Left renal cortex interstitium (tissue), 4 donors: ENCODE results near the gene TBC1D22A. TPM values are rescaled to one million over a fixed set of nuclear protein-coding genes. Genes with fewer than 3 reads are reported as not detected.

Experiments used
- DNase-seq, 4 donors: peaks; one replicate each; pipeline ENCODE4 v3.0.0-alpha.2; 2013; ENCODE audit warnings: low read depth in 4 of 4, low spot score in 2 of 4, missing footprints in 1 of 4
- polyA plus RNA-seq, 4 donors: library from polyadenylated mRNA; unstranded; fragments of 120-200 nt; gene quantifications; one replicate each; pipeline ENCODE4 v1.2.1, GENCODE V29; 2013; ENCODE audit not compliant: insufficient read length in 4 of 4

TBC1D22A gene
- polyA plus RNA-seq, 4 donors, result 17.1 to 19.2 (median 18.4) TPM

DNA sequence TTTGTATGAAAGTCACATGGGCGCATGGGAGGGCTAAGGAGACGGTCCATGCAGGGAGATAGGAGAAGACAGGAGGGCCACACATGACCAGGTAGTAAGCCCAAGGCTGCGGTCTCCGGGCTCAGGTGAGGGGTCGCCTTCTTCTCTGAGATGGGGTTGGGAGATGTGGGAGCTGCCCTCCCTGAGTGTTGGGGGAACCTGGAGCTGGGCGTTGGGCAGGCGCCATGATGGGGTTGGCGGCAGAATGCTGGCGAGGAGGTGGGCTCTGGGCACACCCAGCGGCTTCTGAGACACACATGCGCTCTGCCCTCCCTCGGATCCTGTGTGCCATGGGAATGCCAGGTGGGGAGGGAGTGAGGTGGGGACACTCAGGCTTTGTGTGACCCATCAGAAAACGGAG is 254.8 kb downstream of the TBC1D22A start:
- DNase-seq, result no peak

DNA sequence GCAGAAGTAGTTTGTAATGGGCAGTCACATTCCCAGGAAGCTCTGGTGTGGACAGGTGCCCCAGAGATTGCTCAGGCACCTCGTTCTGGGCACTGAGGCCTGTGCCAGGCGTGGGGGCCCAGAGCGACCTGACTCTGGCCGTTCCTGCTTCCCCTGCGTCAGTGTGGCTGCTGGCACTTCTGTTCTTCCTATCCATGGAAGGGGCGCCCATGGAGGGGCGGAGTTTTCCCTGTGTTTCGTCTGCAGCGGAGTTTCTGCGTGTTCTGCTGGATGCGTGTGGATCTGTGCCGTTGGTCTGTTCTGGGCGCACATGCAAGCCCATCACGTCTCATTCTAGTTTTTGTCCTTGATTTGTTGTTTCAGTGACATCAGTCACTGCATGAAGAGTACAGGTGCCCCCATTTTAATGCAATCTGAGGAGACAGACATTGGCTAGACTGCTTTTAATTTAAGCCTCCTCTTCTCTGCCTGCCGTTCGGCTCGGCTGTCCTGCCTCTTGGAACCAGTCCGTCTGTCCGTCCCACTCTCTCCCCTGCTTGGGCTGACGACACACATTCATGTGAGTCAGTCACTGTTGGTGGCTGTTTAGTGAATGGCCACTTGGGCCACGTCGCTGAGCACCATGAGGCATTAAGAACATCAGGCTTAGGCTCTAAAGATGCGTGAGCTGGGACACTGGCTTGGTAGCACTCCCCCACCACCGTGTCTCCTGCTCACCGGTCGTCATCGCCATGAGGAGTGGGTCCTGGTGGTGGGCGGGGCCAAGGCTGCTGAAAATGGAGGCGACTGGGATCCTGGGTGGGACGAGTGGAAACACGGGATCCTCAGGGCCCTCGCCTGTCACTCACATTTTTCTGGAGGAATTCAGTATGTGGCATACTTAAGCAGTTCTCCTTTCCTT is 255.8 kb downstream of the TBC1D22A start:
- no peak for DNase-seq

DNA sequence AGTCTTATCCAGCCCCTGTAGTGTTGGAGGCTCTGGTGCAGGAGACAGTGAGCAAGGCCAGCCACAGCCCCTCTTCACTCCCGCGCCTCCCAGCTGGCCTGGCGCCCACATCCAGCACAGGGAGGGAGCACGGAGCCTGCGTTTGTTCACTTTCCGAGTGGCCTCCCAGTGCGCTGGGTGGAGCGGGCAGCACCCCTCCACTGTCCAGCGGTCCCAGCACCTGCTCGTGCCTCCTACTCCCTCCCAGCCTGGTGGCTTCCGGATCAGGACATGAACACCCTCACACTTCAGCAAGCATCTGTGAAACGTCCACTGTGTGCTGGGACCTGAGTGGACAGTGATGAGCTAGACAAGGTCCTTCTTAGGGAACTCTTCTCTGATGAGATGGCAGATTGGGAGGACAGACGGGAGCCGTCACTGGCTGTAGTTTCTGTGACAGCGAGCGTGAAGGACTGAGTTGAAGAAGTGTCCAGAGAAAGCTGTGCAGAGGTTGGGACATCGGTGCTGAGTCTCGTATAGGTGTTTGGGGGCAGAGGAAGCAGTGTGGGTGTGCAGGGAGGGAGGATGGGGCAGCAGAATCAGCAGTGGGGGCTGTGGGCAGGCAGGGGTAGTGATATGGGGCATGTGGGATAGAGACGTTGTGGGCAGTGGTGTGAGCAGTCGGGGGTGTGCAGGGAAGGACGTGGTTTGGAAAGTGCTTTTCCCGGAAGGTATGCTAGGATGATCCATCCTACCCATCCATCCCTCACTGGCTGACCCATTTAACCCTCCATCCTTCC is 256.8 kb downstream of the TBC1D22A start:
- no peak for DNase-seq

- no peak for DNase-seq
Observed at GRCh38 chr22:47020166-47020565, 257.7 kb downstream of the TBC1D22A start.

- no peak for DNase-seq
Observed at GRCh38 chr22:47021371-47022074, 259.1 kb downstream of the TBC1D22A start.

DNA sequence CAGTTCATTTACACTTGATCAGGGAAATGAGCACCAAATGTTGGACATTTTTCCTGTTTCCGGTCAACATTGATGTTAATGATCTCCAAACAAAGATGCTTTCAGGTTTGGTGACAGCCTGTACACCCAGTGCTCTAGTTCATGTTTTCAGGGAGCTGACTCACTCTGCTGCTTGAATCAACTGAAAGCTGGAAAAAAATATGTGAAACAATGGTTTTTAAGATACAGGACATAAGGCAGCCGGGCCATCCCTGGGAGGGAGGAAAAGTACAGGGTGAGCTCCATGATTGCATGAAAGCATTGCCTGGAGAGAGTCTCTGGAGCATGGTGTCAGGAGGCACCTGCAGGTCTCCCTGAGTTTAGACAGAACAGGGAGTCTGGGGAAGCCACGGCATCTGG is 259.6 kb downstream of the TBC1D22A start:
- DNase-seq, result no peak

DNA sequence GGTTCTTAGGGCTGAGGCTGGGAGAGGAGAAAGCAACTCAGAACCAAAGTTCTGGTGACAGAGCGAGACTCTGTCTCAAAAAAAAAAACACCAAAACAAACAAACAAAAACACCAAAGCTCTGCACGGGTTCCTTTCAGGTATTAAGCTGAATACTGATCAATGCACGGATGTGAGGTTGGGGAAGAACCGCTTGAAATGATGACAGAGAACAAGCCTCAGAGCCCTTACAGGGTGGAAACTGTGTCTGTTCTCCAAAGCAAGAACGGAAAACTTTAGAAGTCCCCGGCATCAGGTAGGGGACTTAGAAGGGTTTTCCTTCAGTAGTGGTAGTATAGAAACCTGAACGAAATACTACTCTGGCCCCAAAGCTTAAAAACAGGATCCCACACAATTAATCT is 260.0 kb downstream of the TBC1D22A start:
- DNase-seq, result no peak

GRCh38 chr22:47023871-47024270 is 261.4 kb downstream of the TBC1D22A start:
- DNase-seq, result no peak

GRCh38 chr22:47027766-47028165 is 265.3 kb downstream of the TBC1D22A start:
- no peak for DNase-seq

DNA sequence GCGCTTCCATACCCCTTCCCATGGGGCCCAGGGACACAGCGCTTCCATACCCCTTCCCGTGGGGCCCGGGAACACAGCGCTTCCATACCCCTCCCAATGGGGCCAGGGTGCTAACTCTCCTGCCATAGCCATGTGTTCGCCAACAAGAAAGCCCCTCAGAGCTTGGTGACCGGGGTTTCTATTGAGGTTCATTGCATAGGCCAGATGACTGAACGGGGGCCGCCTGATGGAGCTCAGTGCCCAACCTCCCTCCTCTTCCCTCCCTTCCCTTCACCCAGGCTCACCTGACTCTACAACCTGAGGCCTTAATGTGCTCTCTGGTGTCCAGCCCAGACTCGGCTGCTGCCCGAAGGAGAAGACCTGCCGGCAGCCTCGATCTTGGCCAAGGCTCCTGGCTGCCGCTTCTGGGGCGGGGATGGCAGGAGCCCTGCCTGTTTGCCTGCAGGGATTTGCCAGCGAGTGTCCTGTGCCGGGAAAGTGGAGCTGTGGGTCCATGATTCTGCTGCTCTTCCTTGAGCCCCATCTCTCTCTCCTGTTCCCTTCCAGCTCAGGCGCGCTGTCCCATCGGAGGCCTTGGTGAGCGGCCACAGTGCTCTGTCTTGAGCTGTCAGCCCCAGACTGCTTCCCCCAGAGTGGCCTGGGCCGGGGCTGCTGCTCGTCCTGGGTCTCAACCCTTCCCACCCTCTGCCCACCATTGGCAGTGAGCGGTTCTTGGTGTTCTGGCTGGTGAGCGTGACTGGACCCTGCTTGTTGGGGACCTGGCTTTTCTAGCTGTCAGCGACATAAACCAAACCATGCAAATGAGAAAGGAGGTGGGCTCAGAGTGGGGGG is 267.0 kb downstream of the TBC1D22A start:
- DNase-seq, result no peak

- DNase-seq, result no peak
Observed at GRCh38 chr22:47030143-47030661, 267.8 kb downstream of the TBC1D22A start.

DNA sequence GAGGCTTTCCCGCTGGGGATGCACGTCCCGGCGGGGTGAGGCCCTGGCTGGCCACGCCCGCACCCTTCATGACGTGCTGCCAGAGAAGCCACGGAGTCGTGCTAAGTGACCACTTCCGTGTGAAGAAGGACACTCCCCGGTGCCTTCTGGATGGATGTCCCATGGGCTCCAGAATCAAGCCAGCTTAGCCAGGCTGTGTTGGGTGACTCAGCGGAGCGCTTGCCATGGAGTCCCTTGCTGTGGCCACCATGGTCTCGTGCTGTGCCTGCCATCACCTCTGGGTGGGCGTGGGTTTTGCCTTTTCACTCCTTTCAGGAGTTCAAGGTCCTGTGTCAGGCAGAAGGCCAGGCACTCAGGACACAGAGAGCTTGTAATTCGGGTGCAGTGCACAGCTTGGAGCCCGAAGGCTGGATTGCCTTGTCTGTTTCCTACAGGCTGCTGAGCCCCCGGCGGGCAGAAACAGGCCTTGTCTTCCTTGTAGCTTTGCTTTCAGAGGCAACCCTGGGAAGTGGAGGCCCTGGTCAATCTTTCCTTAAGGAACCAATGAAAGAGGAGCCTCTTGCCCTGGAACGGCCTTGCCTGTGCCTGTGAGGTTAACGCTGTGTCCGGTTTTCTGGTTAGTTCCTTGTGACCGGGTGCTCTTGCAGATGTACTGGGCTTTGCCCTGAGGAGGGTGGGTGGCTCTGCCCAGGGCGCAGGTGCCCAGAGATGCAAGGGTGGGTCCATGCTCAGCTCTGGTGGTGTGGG is 268.6 kb downstream of the TBC1D22A start:
- DNase-seq, result no peak

- no peak for DNase-seq
Observed at GRCh38 chr22:47031628-47031915, 269.1 kb downstream of the TBC1D22A start.

GRCh38 chr22:47032091-47032943 is 269.9 kb downstream of the TBC1D22A start:
- DNase-seq, result no peak

GRCh38 chr22:47032956-47033647 is 270.7 kb downstream of the TBC1D22A start:
- DNase-seq, result no peak

DNA sequence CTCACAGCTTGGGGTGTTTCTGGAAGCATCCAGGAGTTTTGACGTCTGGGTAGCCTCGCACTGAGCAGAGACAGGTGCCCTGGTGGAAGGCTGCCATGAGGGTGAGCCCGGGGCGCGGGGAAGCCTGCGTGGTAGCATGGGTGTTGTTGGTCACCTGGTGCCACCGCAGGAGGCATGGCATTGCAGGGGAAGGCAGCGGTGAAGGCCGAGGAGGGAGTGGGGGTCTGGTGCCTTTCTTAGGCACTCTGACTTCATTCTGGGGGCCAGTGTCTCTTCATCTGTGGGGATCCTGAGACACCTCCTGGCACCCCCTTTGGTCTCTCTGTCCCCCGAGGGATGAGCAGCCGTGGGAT is 271.2 kb downstream of the TBC1D22A start:
- no peak for DNase-seq

DNA sequence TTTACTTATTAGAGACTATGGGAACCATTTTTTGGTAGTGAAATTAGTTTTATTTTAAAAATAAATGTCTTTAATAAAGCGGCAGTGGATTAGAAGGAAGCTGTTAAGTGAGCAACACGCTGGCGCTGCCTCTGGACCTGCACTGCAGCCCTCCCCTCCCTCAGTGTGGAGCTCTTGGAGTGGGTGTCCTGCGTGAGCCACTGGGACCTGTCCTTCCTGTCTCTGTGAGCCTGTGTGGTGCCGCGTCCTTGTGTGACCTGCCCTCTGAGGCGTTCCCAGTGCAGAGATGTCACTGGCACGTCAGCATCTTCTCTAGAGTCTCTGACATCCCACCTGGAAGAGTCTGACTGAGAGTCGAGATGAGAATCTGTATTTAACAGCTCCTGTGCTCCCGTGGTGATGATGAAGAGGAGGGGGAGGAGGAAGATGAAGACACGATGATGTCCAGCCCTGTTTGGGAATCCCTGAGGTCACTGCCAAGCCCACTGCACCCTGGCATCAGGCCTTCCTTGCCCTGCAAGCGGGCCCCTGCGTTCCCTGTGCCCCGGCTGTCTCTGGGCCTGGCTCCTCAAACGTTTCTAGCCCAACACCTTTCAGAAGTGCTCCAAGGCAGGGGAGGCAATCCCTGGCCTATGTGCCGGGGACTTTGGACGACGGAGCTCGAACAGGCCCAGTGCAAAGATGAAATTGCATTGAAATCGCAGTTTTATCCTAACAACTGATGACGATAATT is 271.8 kb downstream of the TBC1D22A start:
- no peak for DNase-seq
